ENCODE measurements around the gene UNC93A. TPM values are rescaled to one million over a fixed set of nuclear protein-coding genes. Genes with fewer than 3 reads are reported as not detected.
"Not testable (repeated sequence)": the region's sequence is repeated elsewhere in the genome, so short reads cannot be mapped to it uniquely, and the experiment has no call there.

UNC93A gene
- total and polyA plus RNA-seq, 8 donors, result not detected

- Histone ChIP-seq H3K9me3 (no peaks in the 10 kb centered on the region), H3K4me1 (no peaks in the 10 kb centered on the region), H3K27me3 (no peaks in the 10 kb centered on the region), H3K4me3 (no peak overlapping the region), H3K27ac (no peak overlapping the region), H3K36me3 (no peaks in the 10 kb centered on the region)
- DNase-seq, result no peak
- no peak for ATAC-seq
- FAIRE-seq, result no peak
- WGBS, 2 donors, result 61 to 69% methylated on average over 4 of the region's 4 CpGs
- intact Hi-C loops (cut with DNase I), result no loop called here
- TF ChIP-seq, protein P1, sequence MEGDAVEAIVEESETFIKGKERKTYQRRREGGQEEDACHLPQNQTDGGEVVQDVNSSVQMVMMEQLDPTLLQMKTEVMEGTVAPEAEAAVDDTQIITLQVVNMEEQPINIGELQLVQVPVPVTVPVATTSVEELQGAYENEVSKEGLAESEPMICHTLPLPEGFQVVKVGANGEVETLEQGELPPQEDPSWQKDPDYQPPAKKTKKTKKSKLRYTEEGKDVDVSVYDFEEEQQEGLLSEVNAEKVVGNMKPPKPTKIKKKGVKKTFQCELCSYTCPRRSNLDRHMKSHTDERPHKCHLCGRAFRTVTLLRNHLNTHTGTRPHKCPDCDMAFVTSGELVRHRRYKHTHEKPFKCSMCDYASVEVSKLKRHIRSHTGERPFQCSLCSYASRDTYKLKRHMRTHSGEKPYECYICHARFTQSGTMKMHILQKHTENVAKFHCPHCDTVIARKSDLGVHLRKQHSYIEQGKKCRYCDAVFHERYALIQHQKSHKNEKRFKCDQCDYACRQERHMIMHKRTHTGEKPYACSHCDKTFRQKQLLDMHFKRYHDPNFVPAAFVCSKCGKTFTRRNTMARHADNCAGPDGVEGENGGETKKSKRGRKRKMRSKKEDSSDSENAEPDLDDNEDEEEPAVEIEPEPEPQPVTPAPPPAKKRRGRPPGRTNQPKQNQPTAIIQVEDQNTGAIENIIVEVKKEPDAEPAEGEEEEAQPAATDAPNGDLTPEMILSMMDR (IDR thresholded peaks at IDR 0.05), result no peak
Measured at GRCh38 chr6:167244991-167245390, 46.1 kb upstream of the UNC93A start.

DNA sequence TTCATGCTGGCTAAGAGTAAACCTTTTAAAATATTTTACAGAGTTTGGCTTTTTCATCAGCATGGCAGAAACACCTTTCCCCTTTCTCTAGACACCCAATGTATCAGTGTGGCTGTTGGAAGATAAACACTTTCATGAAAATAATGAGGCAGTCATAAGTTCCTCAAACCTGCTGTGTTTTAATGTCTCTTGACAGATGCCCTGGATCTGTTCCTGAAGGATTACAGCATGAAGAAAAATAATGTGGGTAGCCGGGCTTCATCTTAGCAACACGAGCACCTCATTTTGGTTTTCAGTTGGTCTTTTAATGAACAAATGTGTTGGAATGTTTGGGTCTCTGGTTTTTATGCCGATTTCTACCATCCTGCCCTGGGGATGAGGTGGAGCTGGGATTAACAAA, 45.5 kb upstream of the UNC93A start:
- no peaks in the 10 kb centered on the region for H3K27me3 ChIP-seq
- no peaks in the 10 kb centered on the region for H3K4me1 ChIP-seq
- TF ChIP-seq, protein P1 (IDR thresholded peaks at IDR 0.05), result no peak
- intact Hi-C loops (cut with DNase I), result no loop called here
- no peaks in the 10 kb centered on the region for H3K9me3 ChIP-seq
- ATAC-seq (no peak), DNase-seq (no peak), FAIRE-seq (no peak)
- WGBS, 2 donors, result 86 to 97% methylated on average over 3 of the region's 3 CpGs
- no peak overlapping the region for H3K4me3 ChIP-seq
- H3K36me3 ChIP-seq, result no peaks in the 10 kb centered on the region
- no peak overlapping the region for H3K27ac ChIP-seq

DNA sequence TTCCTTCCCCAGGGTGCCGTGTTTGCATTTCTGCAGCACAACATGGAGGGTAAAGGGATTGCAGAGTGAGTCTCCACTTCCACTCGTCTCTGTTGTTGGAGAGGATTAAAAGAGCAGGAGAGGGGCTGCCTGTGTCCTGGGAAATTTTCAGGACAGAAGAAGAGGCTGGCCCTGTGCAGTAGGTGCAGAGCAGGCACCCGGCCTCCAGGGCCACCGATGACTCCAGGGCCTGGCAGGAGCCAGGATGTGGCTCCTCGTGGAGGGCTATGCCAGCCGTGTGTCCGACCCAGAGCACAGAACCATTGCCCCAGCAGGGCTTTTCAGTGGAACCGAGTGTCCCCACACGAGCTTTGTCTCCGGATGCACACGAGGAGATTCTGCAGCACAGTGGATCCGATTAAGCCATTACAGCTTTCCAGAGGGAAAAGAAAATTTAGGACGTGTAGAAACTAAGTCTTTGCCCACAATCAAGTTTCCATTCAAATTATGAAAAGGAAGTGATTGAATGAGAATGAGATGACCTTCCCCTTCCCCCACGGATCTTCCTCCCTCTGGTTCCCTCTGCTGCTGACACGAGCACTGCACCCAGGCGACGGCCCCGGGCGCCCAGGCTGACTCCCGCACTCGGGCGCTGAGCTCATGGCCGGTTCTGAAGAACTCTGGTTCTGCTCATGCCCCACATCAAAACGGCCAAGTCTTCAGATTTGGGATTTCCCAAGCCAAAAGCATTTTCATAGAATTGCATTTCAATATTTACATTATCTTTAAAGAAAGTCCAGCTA, 43.1 kb upstream of the UNC93A start:
- Histone ChIP-seq H3K4me3 (no peak overlapping the region), H3K9me3 (no peaks in the 10 kb centered on the region), H3K27ac (no peak overlapping the region), H3K27me3 (no peaks in the 10 kb centered on the region), H3K36me3 (no peaks in the 10 kb centered on the region), H3K4me1 (no peaks in the 10 kb centered on the region)
- 67 to 81% methylated on average over 24 of the region's 24 CpGs for WGBS, 2 donors
- no peak for FAIRE-seq
- intact Hi-C loops (cut with DNase I), result no loop called here
- no peak for DNase-seq
- TF ChIP-seq, protein P1 (IDR thresholded peaks at IDR 0.05), result no peak
- ATAC-seq, result no peak

DNA sequence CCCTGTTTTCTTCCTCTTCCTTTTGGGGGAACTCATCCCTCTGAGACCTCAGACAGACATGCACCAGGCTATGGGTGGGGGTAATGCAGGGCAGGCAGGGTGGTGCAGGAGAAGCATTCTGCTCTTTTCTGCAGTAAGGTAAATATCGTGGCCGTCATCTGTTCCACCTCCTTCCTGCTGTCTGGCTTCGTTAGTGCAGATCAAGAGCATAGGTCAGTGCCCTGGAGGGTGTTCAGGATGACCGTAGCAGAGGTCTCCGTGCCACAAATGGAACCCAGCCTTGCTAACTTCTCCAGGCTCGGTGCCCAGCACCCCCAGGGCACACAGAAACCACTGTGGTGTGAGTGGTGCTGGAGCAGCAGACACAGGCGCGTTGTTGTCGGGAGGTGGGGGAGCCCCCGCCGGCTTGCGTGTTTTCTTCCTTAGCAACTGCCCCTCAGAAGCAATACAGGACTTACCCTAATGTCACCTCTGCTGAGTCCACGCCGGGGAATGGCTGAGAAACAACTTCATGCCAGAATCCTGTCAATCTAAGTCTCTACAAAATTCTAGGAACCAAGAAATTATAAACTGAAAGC, 42.1 kb upstream of the UNC93A start:
- H3K4me3 ChIP-seq; DNase-seq; H3K9me3 ChIP-seq; FAIRE-seq; H3K4me1 ChIP-seq; H3K27me3 ChIP-seq; H3K36me3 ChIP-seq; H3K27ac ChIP-seq; intact Hi-C loops (cut with DNase I); ATAC-seq: not testable (repeated sequence)
- WGBS, 2 donors, result 73 to 85% methylated on average over 14 of the region's 14 CpGs

DNA sequence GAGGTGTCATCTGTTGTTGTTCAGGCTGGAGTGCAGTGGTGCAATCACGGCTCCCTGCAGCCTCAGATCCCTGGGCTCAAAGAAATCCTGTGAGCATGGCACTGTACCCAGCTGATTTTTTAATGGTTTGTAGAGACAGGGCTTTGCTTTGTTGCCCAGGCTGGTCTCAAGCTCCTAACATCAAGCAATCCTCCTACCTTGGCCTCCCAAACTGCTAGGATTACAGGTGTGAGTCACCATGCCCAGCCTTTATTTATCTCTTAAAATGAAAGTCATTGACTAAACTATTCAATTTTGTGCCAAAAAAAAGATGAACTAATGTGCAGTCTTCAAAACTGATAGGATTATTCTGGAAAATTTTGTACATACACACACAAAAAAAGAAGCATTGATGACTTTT, 38.8 kb upstream of the UNC93A start:
- Histone ChIP-seq H3K9me3 (no peaks in the 10 kb centered on the region), H3K4me3 (no peak overlapping the region), H3K27me3 (no peaks in the 10 kb centered on the region), H3K4me1 (no peaks in the 10 kb centered on the region), H3K36me3 (no peaks in the 10 kb centered on the region), H3K27ac (no peak overlapping the region)
- FAIRE-seq, result no peak
- TF ChIP-seq, protein P1 (IDR thresholded peaks at IDR 0.05), result no peak
- intact Hi-C loops (cut with DNase I), result no loop called here
- no peak for ATAC-seq
- 93 to 100% methylated on average over 1 of the region's 1 CpG for WGBS, 2 donors
- DNase-seq, result no peak
